ENCODE data around the gene EHMT2. TPM values are rescaled to one million over a fixed set of nuclear protein-coding genes. Genes with fewer than 3 reads are reported as not detected.
"Not testable (repeated sequence)": the region's sequence is repeated elsewhere in the genome, so short reads cannot be mapped to it uniquely, and the experiment has no call there.

The EHMT2 gene
- total RNA-seq, 1 donor from 2014 or later: 53.4 TPM

DNA sequence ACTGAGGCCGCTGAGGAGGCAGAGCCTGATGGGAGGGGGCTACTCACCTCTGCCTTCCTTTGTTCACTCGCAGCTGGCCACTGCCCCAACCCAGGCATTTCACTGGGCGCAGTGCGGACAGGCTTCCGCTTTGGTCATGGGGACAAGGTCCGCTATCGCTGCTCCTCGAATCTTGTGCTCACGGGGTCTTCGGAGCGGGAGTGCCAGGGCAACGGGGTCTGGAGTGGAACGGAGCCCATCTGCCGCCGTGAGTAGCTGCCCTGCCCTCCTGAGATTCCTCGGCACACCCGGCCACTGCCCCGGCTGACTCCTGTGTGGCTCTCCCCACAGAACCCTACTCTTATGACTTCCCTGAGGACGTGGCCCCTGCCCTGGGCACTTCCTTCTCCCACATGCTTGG, 36.0 kb upstream of the EHMT2 start:
- TF ChIP-seq, protein P1, sequence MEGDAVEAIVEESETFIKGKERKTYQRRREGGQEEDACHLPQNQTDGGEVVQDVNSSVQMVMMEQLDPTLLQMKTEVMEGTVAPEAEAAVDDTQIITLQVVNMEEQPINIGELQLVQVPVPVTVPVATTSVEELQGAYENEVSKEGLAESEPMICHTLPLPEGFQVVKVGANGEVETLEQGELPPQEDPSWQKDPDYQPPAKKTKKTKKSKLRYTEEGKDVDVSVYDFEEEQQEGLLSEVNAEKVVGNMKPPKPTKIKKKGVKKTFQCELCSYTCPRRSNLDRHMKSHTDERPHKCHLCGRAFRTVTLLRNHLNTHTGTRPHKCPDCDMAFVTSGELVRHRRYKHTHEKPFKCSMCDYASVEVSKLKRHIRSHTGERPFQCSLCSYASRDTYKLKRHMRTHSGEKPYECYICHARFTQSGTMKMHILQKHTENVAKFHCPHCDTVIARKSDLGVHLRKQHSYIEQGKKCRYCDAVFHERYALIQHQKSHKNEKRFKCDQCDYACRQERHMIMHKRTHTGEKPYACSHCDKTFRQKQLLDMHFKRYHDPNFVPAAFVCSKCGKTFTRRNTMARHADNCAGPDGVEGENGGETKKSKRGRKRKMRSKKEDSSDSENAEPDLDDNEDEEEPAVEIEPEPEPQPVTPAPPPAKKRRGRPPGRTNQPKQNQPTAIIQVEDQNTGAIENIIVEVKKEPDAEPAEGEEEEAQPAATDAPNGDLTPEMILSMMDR (IDR thresholded peaks at IDR 0.05; ENCODE audit: unreplicated experiment): no peak
- no peaks in the 10 kb centered on the region for H3K9me3 Mint-ChIP-seq (ENCODE audit: unreplicated experiment)
- peaks cover 2% of the 10 kb centered on the region for H3K27me3 Mint-ChIP-seq (ENCODE audit: unreplicated experiment)
- H3K27ac Mint-ChIP-seq (ENCODE audit: unreplicated experiment): no peak overlapping the region
- no peaks in the 10 kb centered on the region for H3K4me1 Mint-ChIP-seq (ENCODE audit: unreplicated experiment)
- H3K36me3 Mint-ChIP-seq (ENCODE audit: low read depth, unreplicated experiment): no peaks in the 10 kb centered on the region
- DNase-seq (ENCODE audit: low spot score): no peak
- no peak overlapping the region for H3K4me3 Mint-ChIP-seq (ENCODE audit: unreplicated experiment)

DNA sequence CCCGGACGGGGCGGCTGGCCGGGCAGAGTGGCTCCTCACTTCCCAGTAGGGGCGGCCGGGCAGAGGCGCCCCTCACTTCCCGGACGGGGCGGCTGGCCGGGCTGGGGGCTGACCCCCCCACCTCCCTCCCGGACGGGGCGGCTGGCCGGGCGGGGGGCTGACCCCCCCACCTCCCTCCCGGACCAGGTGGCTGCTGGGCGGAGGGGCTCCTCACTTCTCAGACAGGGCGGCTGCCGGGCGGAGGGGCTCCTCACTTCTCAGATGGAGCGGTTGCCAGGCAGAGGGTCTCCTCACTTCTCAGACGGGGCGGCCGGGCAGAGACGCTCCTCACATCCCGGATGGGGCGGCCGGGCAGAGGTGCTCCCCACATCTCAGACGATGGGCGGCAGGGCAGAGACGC, 34.6 kb upstream of the EHMT2 start:
- not testable (repeated sequence) for DNase-seq (ENCODE audit: low spot score); H3K9me3 Mint-ChIP-seq (ENCODE audit: unreplicated experiment); H3K36me3 Mint-ChIP-seq (ENCODE audit: low read depth, unreplicated experiment); H3K4me1 Mint-ChIP-seq (ENCODE audit: unreplicated experiment); H3K27me3 Mint-ChIP-seq (ENCODE audit: unreplicated experiment); H3K27ac Mint-ChIP-seq (ENCODE audit: unreplicated experiment); H3K4me3 Mint-ChIP-seq (ENCODE audit: unreplicated experiment)

DNA sequence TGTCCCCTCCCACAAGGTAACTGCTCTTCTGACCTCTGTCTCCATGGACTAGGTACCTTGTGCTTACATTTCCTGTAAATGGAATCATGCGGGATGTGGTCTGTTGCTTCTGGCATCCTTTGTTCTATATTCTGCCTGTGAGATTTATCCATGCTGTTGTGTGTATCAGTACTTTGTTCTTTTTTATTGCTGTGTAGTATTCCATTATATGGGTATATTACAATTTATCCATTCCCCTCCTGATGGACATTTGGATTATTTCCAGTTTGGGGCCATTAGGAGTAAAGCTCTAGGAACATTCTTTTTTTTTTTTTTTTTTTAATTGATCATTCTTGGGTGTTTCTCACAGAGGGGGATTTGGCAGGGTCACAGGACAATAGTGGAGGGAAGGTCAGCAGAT, 33.5 kb upstream of the EHMT2 start:
- no peaks in the 10 kb centered on the region for H3K4me1 Mint-ChIP-seq (ENCODE audit: unreplicated experiment)
- H3K27ac Mint-ChIP-seq (ENCODE audit: unreplicated experiment): no peak overlapping the region
- no peaks in the 10 kb centered on the region for H3K9me3 Mint-ChIP-seq (ENCODE audit: unreplicated experiment)
- TF ChIP-seq, protein P1 (IDR thresholded peaks at IDR 0.05; ENCODE audit: unreplicated experiment): no peak
- DNase-seq (ENCODE audit: low spot score): no peak
- peaks cover 2% of the 10 kb centered on the region for H3K27me3 Mint-ChIP-seq (ENCODE audit: unreplicated experiment)
- no peaks in the 10 kb centered on the region for H3K36me3 Mint-ChIP-seq (ENCODE audit: low read depth, unreplicated experiment)
- no peak overlapping the region for H3K4me3 Mint-ChIP-seq (ENCODE audit: unreplicated experiment)

DNA sequence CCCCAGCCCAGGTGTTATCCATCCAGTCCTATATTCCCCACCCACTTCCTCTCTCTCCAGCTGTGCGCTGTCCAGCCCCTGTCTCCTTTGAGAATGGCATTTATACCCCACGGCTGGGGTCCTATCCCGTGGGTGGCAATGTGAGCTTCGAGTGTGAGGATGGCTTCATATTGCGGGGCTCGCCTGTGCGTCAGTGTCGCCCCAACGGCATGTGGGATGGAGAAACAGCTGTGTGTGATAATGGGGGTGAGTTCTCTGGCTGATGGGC, 31.1 kb upstream of the EHMT2 start:
- TF ChIP-seq, protein P1 (IDR thresholded peaks at IDR 0.05; ENCODE audit: unreplicated experiment): no peak
- H3K9me3 Mint-ChIP-seq (ENCODE audit: unreplicated experiment): no peaks in the 10 kb centered on the region
- H3K36me3 Mint-ChIP-seq (ENCODE audit: low read depth, unreplicated experiment): no peaks in the 10 kb centered on the region
- DNase-seq (ENCODE audit: low spot score): no peak
- no peaks in the 10 kb centered on the region for H3K4me1 Mint-ChIP-seq (ENCODE audit: unreplicated experiment)
- no peaks in the 10 kb centered on the region for H3K27me3 Mint-ChIP-seq (ENCODE audit: unreplicated experiment)
- no peak overlapping the region for H3K27ac Mint-ChIP-seq (ENCODE audit: unreplicated experiment)
- H3K4me3 Mint-ChIP-seq (ENCODE audit: unreplicated experiment): no peak overlapping the region

DNA sequence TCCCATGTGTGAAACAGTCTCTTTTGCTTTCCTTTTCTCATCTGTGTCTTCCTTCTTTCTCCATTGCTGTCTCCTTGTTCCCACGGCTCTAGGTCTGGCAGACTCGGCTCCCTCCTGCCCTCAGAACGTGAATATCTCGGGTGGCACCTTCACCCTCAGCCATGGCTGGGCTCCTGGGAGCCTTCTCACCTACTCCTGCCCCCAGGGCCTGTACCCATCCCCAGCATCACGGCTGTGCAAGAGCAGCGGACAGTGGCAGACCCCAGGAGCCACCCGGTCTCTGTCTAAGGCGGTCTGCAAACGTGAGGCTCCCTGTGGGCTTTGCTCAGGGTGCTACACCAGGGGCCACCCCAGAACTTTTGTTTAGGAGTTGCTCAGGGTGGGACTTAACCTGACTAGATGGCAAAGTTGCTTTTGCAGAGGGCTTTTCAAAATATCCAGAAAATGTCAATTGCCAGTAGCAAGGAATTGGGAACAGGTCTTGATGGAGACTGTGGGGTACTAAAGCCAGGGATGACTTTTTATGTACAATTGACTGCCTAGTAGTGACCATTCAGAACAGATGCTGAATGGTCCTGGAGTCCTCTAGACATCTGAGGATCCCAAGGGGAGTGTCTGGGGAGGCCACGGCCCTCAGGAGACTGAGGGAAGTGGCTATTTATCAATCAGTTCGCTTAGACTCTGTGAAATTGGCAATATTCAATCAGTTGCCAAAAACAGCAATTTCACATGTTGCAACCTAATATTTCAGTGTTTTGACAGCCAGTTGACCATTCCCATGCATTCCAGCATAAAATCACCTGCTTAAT, 30.6 kb upstream of the EHMT2 start:
- Mint-ChIP-seq H3K9me3 (ENCODE audit: unreplicated experiment) (no peaks in the 10 kb centered on the region), H3K27me3 (ENCODE audit: unreplicated experiment) (no peaks in the 10 kb centered on the region), H3K4me3 (ENCODE audit: unreplicated experiment) (no peak overlapping the region), H3K36me3 (ENCODE audit: low read depth, unreplicated experiment) (no peaks in the 10 kb centered on the region), H3K27ac (ENCODE audit: unreplicated experiment) (no peak overlapping the region), H3K4me1 (ENCODE audit: unreplicated experiment) (no peaks in the 10 kb centered on the region)
- TF ChIP-seq, protein P1 (IDR thresholded peaks at IDR 0.05; ENCODE audit: unreplicated experiment): no peak
- no peak for DNase-seq (ENCODE audit: low spot score)
